ENCODE measurements around the gene TTC9C. TPM values are rescaled to one million over a fixed set of nuclear protein-coding genes. Genes with fewer than 3 reads are reported as not detected.

TTC9C gene
- total RNA-seq, 1 experiment from 2014 or later: 47.0 TPM

GRCh38 chr11:62787005-62787759 is 58.9 kb downstream of the TTC9C start, which contains the start of gene TMEM179B:
Gene TMEM179B (plus strand): TSS chr11:62787402. CDS start chr11:62787432, 30 bp downstream.
- H3K36me3 ChIP-seq: peaks cover 4% of the 10 kb centered on the region; the same call in 1 of the 2 replicates
- no peaks in the 10 kb centered on the region for H3K4me1 ChIP-seq
- H3K27ac ChIP-seq: peak within 1 kb of the TSS; percentile 63
- peak; percentile 97 to 98 for DNase-seq
- H3K9me3 ChIP-seq (replicated peaks): no peaks in the 10 kb centered on the region
- H3K27me3 ChIP-seq: no peaks in the 10 kb centered on the region
- H3K4me3 ChIP-seq: peak within 1 kb of the TSS; percentile 89

Other genes with a start within 250 kb of the TTC9C start
- gene AHNAK, start 181.7 kb upstream of the TTC9C start, total RNA-seq (2014; rRNA removed; shearing (Covaris generic)): 10.3 and 10.9 TPM in 2 replicates
- gene EEF1G, start 154.6 kb upstream of the TTC9C start, total RNA-seq (2014; rRNA removed; shearing (Covaris generic)): 2,270 and 2,323 TPM in 2 replicates
- 8.8 and 9.1 TPM in 2 replicates for gene TUT1, start 137.0 kb upstream of the TTC9C start, total RNA-seq (2014; rRNA removed; shearing (Covaris generic))
- 106 and 107 TPM in 2 replicates for gene MTA2, start 126.6 kb upstream of the TTC9C start, total RNA-seq (2014; rRNA removed; shearing (Covaris generic))
- gene EML3, start 115.7 kb upstream of the TTC9C start, total RNA-seq (2014; rRNA removed; shearing (Covaris generic)): 5.8 and 8.9 TPM in 2 replicates
- gene ROM1, start 115.2 kb upstream of the TTC9C start, total RNA-seq (2014; rRNA removed; shearing (Covaris generic)): 0.46 and 0.51 TPM in 2 replicates
- gene B3GAT3, start 106.5 kb upstream of the TTC9C start, total RNA-seq (2014; rRNA removed; shearing (Covaris generic)): 23.4 and 28.2 TPM in 2 replicates
- 209 and 210 TPM in 2 replicates for gene GANAB, start 81.9 kb upstream of the TTC9C start, total RNA-seq (2014; rRNA removed; shearing (Covaris generic))
- 20.1 and 20.3 TPM in 2 replicates for gene INTS5, start 75.2 kb upstream of the TTC9C start, total RNA-seq (2014; rRNA removed; shearing (Covaris generic))
- gene C11orf98, start 63.3 kb upstream of the TTC9C start, total RNA-seq (2014; rRNA removed; shearing (Covaris generic)): 62.6 and 65.0 TPM in 2 replicates
- 8.5 and 10.4 TPM in 2 replicates for gene CSKMT, start 63.2 kb upstream of the TTC9C start, total RNA-seq (2014; rRNA removed; shearing (Covaris generic))
- 11.5 and 15.7 TPM in 2 replicates for gene UQCC3, start 56.8 kb upstream of the TTC9C start, total RNA-seq (2014; rRNA removed; shearing (Covaris generic))
- gene LBHD1, start 56.2 kb upstream of the TTC9C start, total RNA-seq (2014; rRNA removed; shearing (Covaris generic)): 3.2 and 6.3 TPM in 2 replicates
- 70.4 and 73.1 TPM in 2 replicates for gene UBXN1, start 49.4 kb upstream of the TTC9C start, total RNA-seq (2014; rRNA removed; shearing (Covaris generic))
- gene LRRN4CL, start 39.0 kb upstream of the TTC9C start, total RNA-seq (2014; rRNA removed; shearing (Covaris generic)): 0.55 and 0.73 TPM in 2 replicates
- gene BSCL2, start 21.1 kb upstream of the TTC9C start, total RNA-seq (2014; rRNA removed; shearing (Covaris generic)): 24.3 and 26.1 TPM in 2 replicates
- not detected in 2 replicates for gene GNG3, start 20.8 kb upstream of the TTC9C start, total RNA-seq (2014; rRNA removed; shearing (Covaris generic))
- 16.7 and 21.2 TPM in 2 replicates for gene HNRNPUL2, start 1.0 kb upstream of the TTC9C start, total RNA-seq (2014; rRNA removed; shearing (Covaris generic))
- 5.2 and 7.6 TPM in 2 replicates for gene ZBTB3, start 25.7 kb downstream of the TTC9C start, total RNA-seq (2014; rRNA removed; shearing (Covaris generic))
- 74.1 and 88.0 TPM in 2 replicates for gene POLR2G, start 33.1 kb downstream of the TTC9C start, total RNA-seq (2014; rRNA removed; shearing (Covaris generic))
- gene TAF6L, start 42.9 kb downstream of the TTC9C start, total RNA-seq (2014; rRNA removed; shearing (Covaris generic)): 17.3 and 22.2 TPM in 2 replicates
- 27.6 and 31.9 TPM in 2 replicates for gene TMEM179B, start 58.9 kb downstream of the TTC9C start, total RNA-seq (2014; rRNA removed; shearing (Covaris generic))
- 13.3 and 18.3 TPM in 2 replicates for gene TMEM223, start 63.5 kb downstream of the TTC9C start, total RNA-seq (2014; rRNA removed; shearing (Covaris generic))
- gene NXF1, start 77.0 kb downstream of the TTC9C start, total RNA-seq (2014; rRNA removed; shearing (Covaris generic)): 56.4 and 59.3 TPM in 2 replicates
- gene STX5, start 103.6 kb downstream of the TTC9C start, total RNA-seq (2014; rRNA removed; shearing (Covaris generic)): 22.7 and 27.5 TPM in 2 replicates
- gene TEX54, start 104.4 kb downstream of the TTC9C start, total RNA-seq (2014; rRNA removed; shearing (Covaris generic)): not detected in 2 replicates
- gene WDR74, start 111.1 kb downstream of the TTC9C start, total RNA-seq (2014; rRNA removed; shearing (Covaris generic)): 46.7 and 50.4 TPM in 2 replicates
- 106 and 109 TPM in 2 replicates for gene SLC3A2, start 152.4 kb downstream of the TTC9C start, total RNA-seq (2014; rRNA removed; shearing (Covaris generic))
- not detected in 2 replicates for gene CHRM1, start 192.9 kb downstream of the TTC9C start, total RNA-seq (2014; rRNA removed; shearing (Covaris generic))